HAP-1 (cell line): ENCODE data around the gene NTF4.

Source experiments
- DNase-seq, 2 experiments: peaks; one replicate each; pipeline ENCODE4 v3.0.0-alpha.2; 2016 to 2020; ENCODE audit warnings: low spot score in 2 of 2
- H3K27me3 ChIP-seq: fragments of 250-450 bp; sonication (Bioruptor Pico); 2 replicates; pipeline ENCODE4 v1.5.1; 2020; ENCODE audit warnings: low read depth, mild to moderate bottlenecking, moderate library complexity
- H3K36me3 ChIP-seq: fragments of 250-450 bp; sonication (Bioruptor Pico); replicated peaks from 2 replicates; pipeline ENCODE4 v1.5.1; 2020; ENCODE audit warnings: mild to moderate bottlenecking
- H3K4me1 ChIP-seq: fragments of 250-450 bp; sonication (Bioruptor Pico); 2 replicates; pipeline ENCODE4 v1.5.1; 2020; ENCODE audit warnings: mild to moderate bottlenecking
- H3K4me3 ChIP-seq: fragments of 250-450 bp; sonication (Bioruptor Pico); 2 replicates; pipeline ENCODE4 v1.5.1; 2020; ENCODE audit warnings: mild to moderate bottlenecking, moderate library complexity
- H3K9me3 ChIP-seq: fragments of 250-450 bp; sonication (Bioruptor Pico); 2 replicates; pipeline ENCODE4 v1.5.1; 2020; ENCODE audit warnings: mild to moderate bottlenecking, moderate library complexity
- in situ Hi-C: fragments of 300-500 bp; cut with MboI; formaldehyde crosslinking; loops from 3 replicates; pipeline ENCODE4 v1.14.3; 2020; ENCODE audit warnings: low sequenced_read_pairs, inconsistent platforms, mixed read lengths

NTF4 gene

DNA sequence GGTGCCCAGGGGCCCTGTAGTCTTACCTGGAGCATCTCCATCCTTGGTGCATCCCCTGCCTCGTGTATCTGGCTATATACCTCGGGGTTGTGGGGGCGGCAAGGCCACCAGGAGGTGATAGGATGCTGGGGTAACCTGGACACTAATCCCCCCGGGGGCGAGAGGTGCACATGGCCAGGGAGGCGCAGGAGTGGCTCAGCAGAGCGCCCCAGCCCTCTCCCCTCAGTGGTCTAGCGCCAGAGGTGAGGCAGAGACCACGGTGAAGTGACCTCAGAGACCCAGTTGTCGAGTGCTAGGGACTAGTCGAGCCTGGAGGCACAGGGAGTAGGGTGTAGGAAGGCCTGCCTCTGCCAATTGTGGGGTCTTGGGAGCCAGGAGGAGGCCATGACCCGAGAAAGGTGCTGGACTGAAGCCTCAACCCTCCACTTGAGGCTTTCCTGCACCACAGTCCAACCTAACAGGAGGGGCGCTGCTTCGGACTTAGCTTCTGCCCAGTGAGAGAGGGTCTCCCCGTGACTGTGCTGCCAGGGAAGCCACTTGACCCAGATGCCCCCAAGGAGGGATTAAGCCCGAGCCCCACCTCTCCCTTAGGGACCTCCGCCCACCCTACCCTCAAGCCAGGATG, 47.5 kb downstream of the NTF4 start, which contains the start of gene LHB:
Gene LHB, minus strand, starts transcription at position 51 of the 625 bp plus-strand sequence. Its CDS starts 10 bp downstream, at position 41.
- H3K4me3 ChIP-seq, result peak within 1 kb of the TSS; percentile 29
- H3K4me1 ChIP-seq, result peaks cover 10% of the 10 kb centered on the region
- no peak for DNase-seq
- H3K36me3 ChIP-seq, result peaks cover 34% of the 10 kb centered on the region
- H3K9me3 ChIP-seq, result no peaks in the 10 kb centered on the region
- H3K27me3 ChIP-seq, result no peaks in the 10 kb centered on the region
- in situ Hi-C loops, result no loop called here

DNA sequence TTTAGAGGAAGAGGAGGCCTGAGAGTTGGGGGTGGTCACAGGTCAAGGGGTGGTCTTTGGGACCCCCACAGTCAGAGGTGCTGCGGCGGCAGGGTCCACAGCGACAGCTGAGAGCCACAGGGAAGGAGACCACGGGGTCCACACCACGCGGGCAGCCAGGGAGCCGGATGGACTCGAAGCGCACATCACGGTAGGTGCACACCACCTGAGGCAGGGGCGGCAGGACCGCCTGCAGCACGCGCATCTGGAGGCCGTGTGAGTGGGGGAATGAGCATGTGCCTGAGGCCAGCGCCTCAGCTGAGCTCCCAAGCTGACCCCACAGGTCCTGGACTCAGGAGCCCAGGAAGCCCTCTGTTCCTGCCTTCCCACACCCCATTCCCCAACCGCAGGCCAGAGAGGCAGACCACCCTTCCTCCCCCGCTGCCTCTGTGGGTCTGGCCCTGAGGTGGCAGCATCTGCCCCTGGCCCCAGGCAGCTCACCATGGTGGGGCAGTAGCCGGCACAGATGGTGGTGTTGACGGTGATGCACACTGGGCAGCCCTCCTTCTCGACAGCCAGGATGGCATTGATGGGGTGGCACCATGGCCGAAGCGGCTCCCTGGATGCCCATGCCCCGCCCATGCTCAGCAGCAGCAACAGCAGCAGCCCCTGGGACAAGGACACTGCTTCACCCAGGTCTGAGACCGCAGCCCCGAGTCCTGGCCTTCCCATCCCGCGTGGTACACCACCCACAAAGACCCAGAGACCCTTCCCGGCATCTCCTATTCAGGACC, 48.4 kb downstream of the NTF4 start:
- no peaks in the 10 kb centered on the region for H3K27me3 ChIP-seq
- H3K9me3 ChIP-seq, result no peaks in the 10 kb centered on the region
- in situ Hi-C loops, result no loop called here
- no peak overlapping the region for H3K4me3 ChIP-seq
- H3K4me1 ChIP-seq, result peaks cover 10% of the 10 kb centered on the region
- peaks cover 43% of the 10 kb centered on the region for H3K36me3 ChIP-seq
- no peak for DNase-seq

DNA sequence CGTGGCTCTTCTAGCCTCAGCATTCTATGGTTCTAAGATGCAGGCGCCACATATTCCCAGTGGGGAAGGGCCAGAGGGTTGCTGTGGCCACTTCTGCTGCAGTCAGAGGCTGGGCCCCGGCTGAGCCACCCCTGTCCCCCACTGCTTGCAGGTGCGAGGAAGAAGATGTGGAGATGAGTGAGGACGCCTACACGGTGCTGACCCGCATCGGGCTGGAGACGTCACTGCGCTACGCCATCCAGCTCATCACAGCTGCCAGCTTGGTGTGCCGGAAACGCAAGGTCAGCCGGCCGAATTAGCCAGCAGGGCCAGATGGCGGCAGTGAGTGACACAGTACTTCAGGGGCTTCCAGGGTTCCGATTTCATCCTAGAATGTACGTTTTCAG, 49.8 kb downstream of the NTF4 start:
- Histone ChIP-seq H3K9me3 (no peaks in the 10 kb centered on the region), H3K36me3 (peaks cover 56% of the 10 kb centered on the region), H3K4me3 (no peak overlapping the region), H3K4me1 (peaks cover 10% of the 10 kb centered on the region), H3K27me3 (no peaks in the 10 kb centered on the region)
- no peak for DNase-seq
- in situ Hi-C loops, result no loop called here

DNA sequence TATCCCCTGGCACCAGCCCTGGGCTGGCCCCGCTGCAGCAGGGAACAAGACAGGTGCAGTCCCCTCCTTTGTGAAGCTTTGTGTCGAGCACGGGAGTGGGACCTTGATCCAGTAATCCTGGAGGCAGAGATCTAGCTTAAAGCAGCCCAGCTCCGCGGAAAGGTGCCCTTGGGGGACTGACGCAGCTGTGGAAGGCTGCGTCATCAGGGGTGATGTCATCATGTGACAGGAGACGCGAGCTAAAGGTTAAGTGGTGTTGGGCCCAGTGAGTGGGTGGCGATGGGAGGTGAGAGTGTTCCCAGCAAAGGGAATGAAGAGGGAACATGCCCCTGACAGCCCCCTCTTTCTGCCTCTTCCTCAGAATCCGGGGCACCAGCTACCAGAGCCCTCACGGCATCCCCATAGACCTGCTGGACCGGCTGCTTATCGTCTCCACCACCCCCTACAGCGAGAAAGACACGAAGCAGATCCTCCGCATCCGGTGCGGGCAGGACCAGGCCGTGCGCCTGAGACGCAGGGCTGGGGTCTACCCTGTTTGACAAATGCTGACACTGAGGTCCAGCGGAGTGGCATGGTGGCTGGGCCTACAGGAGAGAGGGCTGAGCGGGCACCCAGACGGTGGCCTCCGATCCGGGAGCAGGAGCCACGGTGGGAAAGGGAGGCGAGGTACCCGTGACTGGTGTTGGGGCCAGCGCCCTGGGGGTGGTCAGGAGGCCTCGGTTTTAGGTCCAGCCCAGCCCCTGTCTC, 50.3 kb downstream of the NTF4 start:
- Histone ChIP-seq H3K4me1 (peaks cover 10% of the 10 kb centered on the region), H3K27me3 (no peaks in the 10 kb centered on the region), H3K4me3 (no peak overlapping the region), H3K36me3 (peaks cover 61% of the 10 kb centered on the region), H3K9me3 (no peaks in the 10 kb centered on the region)
- in situ Hi-C loops, result no loop called here
- DNase-seq, result no peak

DNA sequence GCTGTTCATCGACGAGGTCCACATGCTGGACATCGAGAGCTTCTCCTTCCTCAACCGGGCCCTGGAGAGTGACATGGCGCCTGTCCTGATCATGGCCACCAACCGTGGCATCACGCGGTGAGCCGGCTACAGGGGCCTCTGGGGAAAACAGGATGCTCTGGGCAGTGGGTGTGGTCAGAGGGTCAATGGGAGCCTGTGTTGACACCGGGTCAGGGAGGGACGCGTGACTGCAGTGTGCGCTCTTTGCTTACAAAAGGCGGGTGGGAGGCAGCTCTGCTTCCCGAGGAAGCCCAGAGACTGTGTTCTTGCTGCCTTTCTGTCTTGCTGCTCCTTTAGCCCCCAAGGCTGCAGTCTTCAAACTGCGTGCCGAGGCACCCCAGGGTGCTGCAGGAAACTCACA, 53.4 kb downstream of the NTF4 start:
- no peaks in the 10 kb centered on the region for H3K4me1 ChIP-seq
- no peak overlapping the region for H3K4me3 ChIP-seq
- in situ Hi-C loops, result no loop called here
- no peaks in the 10 kb centered on the region for H3K9me3 ChIP-seq
- peaks cover 78% of the 10 kb centered on the region for H3K36me3 ChIP-seq
- DNase-seq, result no peak
- no peaks in the 10 kb centered on the region for H3K27me3 ChIP-seq
